Measurements from ENCODE around the gene MLLT6. TPM values are rescaled to one million over a fixed set of nuclear protein-coding genes. Genes with fewer than 3 reads are reported as not detected.

MLLT6 gene
- total and polyA plus RNA-seq, 2 of the 13 experiments (the other 11 are each of a cell fraction or from before 2014, with no cell fraction given), result 50.7 to 69.5 TPM

DNA sequence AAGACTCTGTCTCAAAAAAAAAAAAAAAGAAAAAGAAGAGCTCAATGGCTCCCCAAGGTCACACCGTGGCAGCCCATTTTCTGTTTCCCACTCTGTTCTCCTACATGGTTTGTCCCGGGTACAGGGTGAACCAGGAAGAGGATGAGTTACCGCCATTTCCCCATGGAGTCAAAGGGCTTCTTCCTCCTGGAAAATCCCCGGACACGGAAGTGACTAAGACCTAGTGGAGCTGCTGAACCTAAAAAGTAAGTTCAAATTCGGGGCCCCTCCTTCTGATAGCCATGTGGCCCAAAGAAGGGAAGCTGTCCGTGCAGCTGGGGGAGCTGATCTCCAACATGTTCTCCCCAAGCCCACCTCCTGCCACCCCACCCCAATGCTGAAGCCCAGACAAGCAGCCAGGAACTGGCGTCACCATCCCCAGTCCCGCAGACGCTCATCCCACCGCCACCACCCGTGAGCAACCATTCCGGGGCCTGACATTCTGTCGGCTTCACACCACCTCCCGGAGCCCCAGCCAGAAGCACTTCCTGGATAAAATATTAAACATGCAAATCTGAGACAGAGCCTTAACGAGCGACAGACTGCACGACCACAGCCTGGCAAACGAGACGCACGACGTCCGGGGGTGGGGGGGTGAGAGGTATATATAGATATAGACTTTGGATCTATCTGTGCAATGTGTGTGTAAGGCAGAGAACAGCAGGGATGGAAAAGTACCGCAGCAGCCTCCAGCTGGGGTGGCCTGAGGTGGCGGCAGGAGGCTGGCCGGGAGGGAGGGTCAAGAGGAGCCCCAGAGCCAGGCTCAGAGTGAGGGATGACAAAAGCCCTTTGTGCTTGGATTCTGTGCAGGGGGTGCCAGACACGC lies 47.9 kb upstream of the MLLT6 start (continued):
- TF ChIP-seq, protein P1, sequence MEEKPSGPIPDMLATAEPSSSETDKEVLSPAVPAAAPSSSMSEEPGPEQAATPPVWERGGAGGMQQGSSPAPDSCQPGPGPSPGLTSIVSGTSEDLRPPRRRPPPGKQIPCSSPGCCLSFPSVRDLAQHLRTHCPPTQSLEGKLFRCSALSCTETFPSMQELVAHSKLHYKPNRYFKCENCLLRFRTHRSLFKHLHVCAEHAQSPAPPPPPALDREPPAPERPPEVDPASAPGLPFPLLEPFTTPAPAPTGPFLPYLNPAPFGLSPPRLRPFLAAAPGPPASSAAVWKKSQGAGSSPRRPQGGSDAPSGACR (CRISPR knock-in tag; IDR thresholded peaks at IDR 0.05), result 0 out of 2 replicates have a peak, but pooled peaks have one; percentile 67
- TF ChIP-seq PTBP1 (IDR thresholded peaks at IDR 0.05; ENCODE audit: low read depth, low read length, poor library complexity, severe bottlenecking), result peak; percentile 45
- peak; percentile 62 for TF ChIP-seq NFKB2 (CRISPR knock-in tag; IDR thresholded peaks at IDR 0.05; ENCODE audit: borderline replicate concordance)
- peak; percentile 67; the same call in 1 of the 2 replicates for TF ChIP-seq ATF7-NPFF (CRISPR knock-in tag; IDR thresholded peaks at IDR 0.05; ENCODE audit: low read depth)
- peak; percentile 91 for TF ChIP-seq SOX5 (CRISPR knock-in tag; IDR thresholded peaks at IDR 0.05; ENCODE audit: borderline replicate concordance)
- TF ChIP-seq, protein P2, sequence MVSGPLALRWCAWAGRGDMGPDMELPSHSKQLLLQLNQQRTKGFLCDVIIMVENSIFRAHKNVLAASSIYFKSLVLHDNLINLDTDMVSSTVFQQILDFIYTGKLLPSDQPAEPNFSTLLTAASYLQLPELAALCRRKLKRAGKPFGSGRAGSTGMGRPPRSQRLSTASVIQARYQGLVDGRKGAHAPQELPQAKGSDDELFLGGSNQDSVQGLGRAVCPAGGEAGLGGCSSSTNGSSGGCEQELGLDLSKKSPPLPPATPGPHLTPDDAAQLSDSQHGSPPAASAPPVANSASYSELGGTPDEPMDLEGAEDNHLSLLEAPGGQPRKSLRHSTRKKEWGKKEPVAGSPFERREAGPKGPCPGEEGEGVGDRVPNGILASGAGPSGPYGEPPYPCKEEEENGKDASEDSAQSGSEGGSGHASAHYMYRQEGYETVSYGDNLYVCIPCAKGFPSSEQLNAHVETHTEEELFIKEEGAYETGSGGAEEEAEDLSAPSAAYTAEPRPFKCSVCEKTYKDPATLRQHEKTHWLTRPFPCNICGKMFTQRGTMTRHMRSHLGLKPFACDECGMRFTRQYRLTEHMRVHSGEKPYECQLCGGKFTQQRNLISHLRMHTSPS (CRISPR knock-in tag; IDR thresholded peaks at IDR 0.05; ENCODE audit: low read depth), result peak; percentile 97
- TF ChIP-seq ZNF746 (CRISPR knock-in tag; IDR thresholded peaks at IDR 0.05), result peak; percentile 95
- TF ChIP-seq POLR2G (IDR thresholded peaks at IDR 0.05; ENCODE audit: low read depth, low read length), result peak; percentile 97
- TF ChIP-seq ZNF383 (CRISPR knock-in tag; IDR thresholded peaks at IDR 0.05; ENCODE audit: borderline replicate concordance), result no peak
- TF ChIP-seq, protein P3, sequence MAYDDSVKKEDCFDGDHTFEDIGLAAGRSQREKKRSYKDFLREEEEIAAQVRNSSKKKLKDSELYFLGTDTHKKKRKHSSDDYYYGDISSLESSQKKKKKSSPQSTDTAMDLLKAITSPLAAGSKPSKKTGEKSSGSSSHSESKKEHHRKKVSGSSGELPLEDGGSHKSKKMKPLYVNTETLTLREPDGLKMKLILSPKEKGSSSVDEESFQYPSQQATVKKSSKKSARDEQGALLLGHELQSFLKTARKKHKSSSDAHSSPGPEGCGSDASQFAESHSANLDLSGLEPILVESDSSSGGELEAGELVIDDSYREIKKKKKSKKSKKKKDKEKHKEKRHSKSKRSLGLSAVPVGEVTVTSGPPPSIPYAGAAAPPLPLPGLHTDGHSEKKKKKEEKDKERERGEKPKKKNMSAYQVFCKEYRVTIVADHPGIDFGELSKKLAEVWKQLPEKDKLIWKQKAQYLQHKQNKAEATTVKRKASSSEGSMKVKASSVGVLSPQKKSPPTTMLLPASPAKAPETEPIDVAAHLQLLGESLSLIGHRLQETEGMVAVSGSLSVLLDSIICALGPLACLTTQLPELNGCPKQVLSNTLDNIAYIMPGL (CRISPR knock-in tag; IDR thresholded peaks at IDR 0.05; ENCODE audit: borderline replicate concordance in 1 of 2, low read depth in 1 of 2), result peak; percentile 64 to 70
- peak; percentile 95 for TF ChIP-seq HNF4A (CRISPR knock-in tag; IDR thresholded peaks at IDR 0.05)
- TF ChIP-seq RBM22 (optimal IDR thresholded peaks at IDR 0.05; ENCODE audit: low read length), result peak; percentile 83
- TF ChIP-seq GABPA (IDR thresholded peaks at IDR 0.05; ENCODE audit: low read depth, low read length), result peak; percentile 47
- TF ChIP-seq GABPA (CRISPR knock-in tag; IDR thresholded peaks at IDR 0.05; ENCODE audit: low read depth), result peak; percentile 82
- TF ChIP-seq, protein P4, sequence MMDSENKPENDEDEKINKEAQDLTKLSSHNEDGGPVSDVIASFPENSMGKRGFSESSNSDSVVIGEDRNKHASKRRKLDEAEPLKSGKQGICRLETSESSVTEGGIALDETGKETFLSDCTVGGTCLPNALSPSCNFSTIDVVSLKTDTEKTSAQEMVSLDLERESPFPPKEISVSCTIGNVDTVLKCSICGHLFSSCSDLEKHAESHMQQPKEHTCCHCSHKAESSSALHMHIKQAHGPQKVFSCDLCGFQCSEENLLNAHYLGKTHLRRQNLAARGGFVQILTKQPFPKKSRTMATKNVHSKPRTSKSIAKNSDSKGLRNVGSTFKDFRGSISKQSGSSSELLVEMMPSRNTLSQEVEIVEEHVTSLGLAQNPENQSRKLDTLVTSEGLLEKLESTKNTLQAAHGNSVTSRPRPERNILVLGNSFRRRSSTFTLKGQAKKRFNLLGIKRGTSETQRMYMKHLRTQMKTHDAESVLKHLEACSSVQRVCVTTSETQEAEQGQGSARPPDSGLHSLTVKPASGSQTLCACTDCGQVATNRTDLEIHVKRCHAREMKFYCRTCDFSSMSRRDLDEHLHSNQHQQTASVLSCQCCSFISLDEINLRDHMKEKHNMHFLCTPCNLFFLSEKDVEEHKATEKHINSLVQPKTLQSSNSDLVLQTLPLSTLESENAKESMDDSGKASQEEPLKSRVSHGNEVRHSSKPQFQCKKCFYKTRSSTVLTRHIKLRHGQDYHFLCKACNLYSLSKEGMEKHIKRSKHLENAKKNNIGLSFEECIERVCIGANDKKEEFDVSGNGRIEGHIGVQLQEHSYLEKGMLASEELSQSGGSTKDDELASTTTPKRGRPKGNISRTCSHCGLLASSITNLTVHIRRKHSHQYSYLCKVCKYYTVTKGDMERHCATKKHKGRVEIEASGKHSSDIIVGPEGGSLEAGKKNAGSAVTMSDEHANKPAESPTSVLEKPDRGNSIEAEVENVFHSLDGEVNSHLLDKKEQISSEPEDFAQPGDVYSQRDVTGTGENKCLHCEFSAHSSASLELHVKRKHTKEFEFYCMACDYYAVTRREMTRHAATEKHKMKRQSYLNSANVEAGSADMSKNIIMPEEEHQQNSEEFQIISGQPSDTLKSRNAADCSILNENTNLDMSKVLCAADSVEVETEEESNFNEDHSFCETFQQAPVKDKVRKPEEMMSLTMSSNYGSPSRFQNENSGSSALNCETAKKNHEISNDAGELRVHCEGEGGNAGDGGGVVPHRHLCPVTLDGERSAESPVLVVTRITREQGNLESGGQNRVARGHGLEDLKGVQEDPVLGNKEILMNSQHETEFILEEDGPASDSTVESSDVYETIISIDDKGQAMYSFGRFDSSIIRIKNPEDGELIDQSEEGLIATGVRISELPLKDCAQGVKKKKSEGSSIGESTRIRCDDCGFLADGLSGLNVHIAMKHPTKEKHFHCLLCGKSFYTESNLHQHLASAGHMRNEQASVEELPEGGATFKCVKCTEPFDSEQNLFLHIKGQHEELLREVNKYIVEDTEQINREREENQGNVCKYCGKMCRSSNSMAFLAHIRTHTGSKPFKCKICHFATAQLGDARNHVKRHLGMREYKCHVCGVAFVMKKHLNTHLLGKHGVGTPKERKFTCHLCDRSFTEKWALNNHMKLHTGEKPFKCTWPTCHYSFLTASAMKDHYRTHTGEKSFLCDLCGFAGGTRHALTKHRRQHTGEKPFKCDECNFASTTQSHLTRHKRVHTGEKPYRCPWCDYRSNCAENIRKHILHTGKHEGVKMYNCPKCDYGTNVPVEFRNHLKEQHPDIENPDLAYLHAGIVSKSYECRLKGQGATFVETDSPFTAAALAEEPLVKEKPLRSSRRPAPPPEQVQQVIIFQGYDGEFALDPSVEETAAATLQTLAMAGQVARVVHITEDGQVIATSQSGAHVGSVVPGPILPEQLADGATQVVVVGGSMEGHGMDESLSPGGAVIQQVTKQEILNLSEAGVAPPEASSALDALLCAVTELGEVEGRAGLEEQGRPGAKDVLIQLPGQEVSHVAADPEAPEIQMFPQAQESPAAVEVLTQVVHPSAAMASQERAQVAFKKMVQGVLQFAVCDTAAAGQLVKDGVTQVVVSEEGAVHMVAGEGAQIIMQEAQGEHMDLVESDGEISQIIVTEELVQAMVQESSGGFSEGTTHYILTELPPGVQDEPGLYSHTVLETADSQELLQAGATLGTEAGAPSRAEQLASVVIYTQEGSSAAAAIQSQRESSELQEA (CRISPR knock-in tag; IDR thresholded peaks at IDR 0.05; ENCODE audit: not compliant biosample characterization), result no peak

All from HepG2 (cell line).